Activated CD8-positive, alpha-beta memory T cell treated with anti-CD3 and anti-CD28 coated beads, Interleukin-2, amount 50 U/mL, for 24 hours (primary cell): ENCODE data around the gene COX5B.
A peak's percentile ranks its signal among the peaks of the same experiment; 100 is the strongest.
"Not testable (repeated sequence)": the region's sequence is repeated elsewhere in the genome, so short reads cannot be mapped to it uniquely, and the experiment has no call there.

Experiments
- DNase-seq: peaks from one replicate; pipeline ENCODE4 v3.0.0-alpha.2; 2020; ENCODE audit errors: extremely low read depth

Gene COX5B

GRCh38 chr2:97645695-97646629 lies at the start of gene COX5B:
COX5B (plus strand) TSS chr2:97646062; CDS start chr2:97646087, 25 bp downstream.
- peak; percentile 99 for DNase-seq

GRCh38 chr2:97596180-97596579 lies 49.7 kb upstream of the COX5B start:
- not testable (repeated sequence) for DNase-seq

DNA sequence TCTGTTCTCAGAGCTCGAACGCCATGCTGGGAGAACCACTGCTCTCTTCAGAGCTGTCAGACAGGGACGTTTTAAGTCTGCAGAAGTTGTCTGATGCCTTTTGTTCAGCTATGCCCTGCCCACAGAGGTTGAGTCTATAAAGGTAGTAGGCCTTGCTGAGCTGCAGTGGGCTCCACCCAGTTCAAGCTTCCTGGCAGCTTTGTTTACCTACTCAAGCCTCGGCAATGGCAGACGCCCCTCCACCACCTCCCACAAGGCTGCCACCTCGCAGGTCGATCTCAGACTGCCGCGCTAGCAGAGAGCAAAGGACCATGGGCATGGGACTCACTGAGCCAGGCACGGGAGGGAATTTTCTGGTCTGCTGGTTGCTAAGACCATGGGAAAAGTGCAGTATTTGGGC lies 44.3 kb upstream of the COX5B start:
- DNase-seq = not testable (repeated sequence)

DNA sequence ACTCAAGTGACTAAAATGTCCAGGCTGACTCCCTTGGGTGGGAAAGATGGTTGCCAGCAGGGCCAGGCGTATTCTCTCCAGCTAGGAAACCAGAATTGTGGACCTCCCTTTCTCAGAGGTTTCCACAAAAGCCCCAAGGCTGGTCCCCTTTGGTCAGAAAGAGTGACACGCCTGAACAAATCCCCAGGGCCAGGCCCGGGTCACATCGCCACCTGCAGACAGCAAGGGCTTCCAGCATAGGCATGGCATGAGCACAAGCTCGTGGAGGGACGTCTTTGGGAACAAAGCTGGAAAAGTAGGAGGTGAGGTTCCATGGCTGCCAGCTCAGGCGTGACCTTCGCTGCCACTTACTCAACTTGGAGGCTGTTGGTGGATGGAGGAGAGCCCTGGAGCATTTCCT lies 40.8 kb upstream of the COX5B start:
- DNase-seq = not testable (repeated sequence)

- DNase-seq = not testable (repeated sequence)
These were observed 40.1 kb upstream of the COX5B start for GRCh38 chr2:97605524-97606339.

DNA sequence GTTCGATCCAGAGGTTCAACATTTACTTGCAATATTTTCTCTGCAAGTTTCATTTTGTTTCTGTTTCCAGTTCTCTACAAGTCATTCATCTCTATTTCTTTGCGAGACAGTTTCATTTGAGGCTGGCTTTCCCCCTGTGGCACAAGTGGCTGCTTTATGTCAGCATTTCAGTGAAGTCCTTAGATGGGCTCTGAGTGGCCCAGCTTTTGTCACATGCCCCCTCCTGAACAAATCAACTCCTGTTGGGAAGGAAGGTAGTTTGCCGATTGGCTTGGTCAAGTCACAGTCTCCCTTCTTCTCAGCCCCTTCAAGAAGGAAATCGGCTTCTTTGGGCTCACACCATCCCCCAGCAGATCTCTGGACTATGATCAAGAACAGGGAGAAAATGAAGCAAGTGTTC lies 37.1 kb upstream of the COX5B start:
- not testable (repeated sequence) for DNase-seq

- DNase-seq = not testable (repeated sequence)
These were observed 34.0 kb upstream of the COX5B start for GRCh38 chr2:97611895-97612294.

- DNase-seq = not testable (repeated sequence)
These were observed 30.1 kb upstream of the COX5B start for GRCh38 chr2:97615746-97616145.

GRCh38 chr2:97617911-97618310 lies 28.0 kb upstream of the COX5B start:
- DNase-seq = no peak

GRCh38 chr2:97618939-97619827 lies 26.7 kb upstream of the COX5B start:
- DNase-seq = not testable (repeated sequence)

DNA sequence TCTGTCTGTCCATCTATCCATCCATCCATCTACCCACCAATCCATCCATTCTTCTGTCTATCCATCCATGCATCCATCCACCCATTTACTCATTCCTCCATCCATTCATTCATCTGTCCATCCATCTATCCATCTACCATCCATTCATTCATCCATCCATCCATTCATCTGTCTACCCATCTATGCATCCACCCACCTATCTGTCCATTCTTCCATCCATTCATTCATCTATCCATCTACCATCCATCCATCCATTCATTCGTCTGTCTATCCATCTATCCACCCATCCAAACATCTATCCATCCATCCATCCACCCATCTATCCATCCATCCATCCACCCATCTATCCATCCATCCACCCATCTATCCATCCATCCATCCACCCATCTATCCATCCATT lies 25.4 kb upstream of the COX5B start:
- not testable (repeated sequence) for DNase-seq

DNA sequence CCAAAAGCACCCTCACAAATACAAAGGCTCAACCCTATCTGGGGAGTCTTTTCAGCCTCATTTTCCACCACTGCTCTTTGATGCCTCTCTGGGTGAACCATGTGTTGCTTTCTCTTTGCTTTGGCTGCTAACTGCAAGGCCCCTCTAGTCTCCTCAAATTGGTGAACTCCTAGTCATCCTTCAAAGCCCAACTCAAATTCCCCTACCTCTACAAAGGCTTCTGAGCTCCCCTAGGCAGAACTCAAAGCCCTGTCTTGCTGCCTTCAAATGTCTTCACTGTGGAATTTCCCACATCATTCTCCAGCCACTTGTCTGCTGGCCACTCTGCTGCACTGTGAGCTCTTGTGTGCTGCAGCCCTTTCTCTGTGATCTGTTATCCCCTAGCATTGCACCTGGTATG lies 22.9 kb upstream of the COX5B start:
- DNase-seq = not testable (repeated sequence)

DNA sequence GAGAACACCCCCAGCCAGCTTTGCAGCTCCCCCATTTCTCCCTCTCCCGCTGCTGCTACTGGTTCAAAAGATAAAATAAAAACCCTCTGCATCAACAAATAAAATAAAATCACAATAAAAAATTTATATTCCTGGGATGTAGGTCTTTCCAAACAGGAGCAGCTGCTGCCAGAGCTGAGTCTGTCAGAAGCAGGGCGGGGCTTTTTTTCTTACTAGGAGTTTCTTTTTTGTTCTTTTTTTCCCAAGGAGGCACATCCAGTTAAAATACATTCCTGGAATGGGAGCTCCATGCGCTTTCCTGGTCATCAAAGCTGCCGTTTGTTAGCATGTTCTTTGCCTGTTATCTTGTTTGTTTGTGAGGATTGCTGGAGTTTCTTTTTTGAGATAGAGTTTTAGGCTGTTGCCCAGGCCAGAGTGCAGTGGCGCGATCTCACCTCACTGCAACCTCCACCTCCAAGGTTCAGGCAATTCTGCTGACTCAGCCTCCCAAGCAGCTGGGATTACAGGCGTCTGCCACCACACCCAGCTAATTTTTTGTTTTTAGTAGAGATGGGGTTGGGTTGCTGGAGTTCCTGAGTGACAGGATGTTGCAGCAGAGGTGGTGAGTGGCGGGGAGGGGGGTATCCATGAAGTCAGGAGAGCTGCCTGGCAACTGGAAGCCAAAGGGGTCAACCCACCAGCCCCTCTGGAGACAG lies 20.4 kb upstream of the COX5B start:
- DNase-seq = not testable (repeated sequence)

GRCh38 chr2:97626049-97626430 lies 19.8 kb upstream of the COX5B start:
- DNase-seq = not testable (repeated sequence)

GRCh38 chr2:97644023-97644717 lies 1.7 kb upstream of the COX5B start:
- no peak for DNase-seq

DNA sequence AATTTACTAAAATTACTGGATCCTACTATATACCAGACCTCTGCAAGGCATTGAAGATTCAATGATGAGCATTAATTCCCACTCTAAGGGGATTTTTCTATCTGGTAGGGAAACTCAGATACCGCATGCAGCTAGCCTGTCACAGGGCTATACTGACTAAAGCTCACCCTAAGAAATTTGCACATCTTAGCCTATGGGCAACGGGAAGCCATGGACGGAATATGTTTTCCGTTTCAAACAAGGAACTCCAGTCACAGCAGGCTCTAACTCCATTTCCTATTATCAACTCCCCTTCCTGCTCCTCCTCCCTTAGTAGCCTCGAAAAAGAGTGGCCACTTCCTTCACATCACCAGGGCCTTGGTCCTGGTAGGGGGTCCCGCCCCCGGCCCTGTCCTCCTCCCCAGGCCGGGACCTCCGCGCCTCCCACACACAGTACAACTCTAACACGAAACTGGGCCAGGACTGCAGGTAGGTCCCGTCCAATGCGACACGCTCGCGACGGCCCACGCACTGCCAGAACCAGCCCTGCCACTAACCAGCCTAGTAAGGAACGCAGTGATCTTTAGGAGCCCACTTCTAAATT lies 659 bp upstream of the COX5B start:
- DNase-seq = no peak

GRCh38 chr2:97646977-97647376 lies 1.1 kb downstream of the COX5B start:
- DNase-seq = no peak

- DNase-seq = no peak
These were observed 5.3 kb downstream of the COX5B start for GRCh38 chr2:97651114-97651513.

GRCh38 chr2:97653473-97653872 lies 7.6 kb downstream of the COX5B start:
- DNase-seq = no peak

DNA sequence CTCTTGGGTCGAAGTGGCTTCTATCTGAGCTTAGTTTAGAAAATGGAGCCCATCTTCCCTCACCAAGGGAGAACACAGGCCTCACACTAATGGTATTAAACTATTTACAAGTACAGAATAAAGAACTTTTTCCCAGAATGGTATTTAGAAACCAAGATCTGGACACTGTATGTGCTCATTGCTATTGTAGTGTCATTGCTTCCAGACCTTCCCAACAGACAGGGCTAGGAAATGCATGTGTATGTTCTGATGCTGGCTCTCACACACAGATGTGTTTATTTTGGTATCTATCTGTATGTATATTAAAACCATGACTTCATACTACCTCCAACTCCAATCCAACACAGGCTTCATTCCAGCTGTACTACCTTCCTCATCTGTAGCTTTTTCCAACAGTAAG lies 8.0 kb downstream of the COX5B start:
- no peak for DNase-seq
